ENCODE results near the gene SH3BGRL3.
"Not testable (repeated sequence)": the region's sequence is repeated elsewhere in the genome, so short reads cannot be mapped to it uniquely, and the experiment has no call there.

The SH3BGRL3 gene

DNA sequence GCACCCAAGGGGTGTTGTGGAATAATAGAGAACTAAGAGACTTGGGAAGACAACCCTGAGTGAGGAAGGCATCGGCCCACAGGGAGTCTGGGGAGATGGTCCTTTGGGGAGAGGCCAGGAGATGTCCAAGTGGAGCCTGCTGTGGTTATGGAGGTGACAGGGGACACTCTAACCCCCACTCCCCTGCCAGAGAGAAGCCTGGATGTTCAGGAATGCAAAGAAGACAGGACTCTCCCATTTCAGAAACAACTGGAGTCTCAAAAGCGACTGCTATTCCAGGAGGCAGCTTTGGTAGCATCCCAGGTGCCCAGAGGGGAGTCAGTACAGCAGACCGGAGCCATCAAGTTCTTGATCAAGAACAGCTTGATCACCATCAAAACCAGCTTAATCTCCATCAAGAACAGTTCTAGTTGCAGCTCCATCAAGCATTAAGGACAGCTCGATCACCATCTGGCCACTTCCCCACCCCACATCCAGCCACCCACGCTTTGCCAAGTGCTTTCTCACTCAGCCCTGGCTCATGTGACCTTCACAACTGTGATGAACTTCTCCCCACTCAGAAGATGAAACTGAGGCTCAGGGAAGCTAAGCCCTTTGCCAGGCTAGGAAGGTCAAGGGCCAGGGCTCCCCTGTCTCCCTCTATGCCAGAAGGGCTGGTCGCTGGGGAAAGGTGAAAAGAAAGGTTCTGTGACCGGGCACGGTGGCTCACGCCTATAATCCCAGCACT is 38.6 kb downstream of the SH3BGRL3 start:
- FAIRE-seq, result no peak

DNA sequence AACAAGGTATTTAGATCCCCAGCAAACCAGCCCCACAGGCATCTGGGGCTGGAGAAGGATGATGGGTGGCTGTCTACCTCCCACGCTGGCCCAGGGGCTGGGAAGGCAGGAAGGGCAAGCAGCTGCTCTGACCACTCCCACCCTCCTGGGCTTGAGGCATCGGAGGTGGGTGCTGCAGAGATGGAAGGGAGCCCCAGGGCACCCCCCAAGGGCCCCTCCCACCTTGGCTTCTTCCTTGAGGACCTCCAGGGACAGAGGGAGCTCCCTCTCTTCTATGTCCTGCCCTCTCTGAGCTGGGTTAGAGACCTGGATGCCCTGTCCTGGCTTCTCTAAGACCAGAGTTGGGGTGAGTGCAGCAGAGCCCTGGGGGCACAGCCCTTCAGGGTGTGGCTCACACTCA is 41.0 kb downstream of the SH3BGRL3 start:
- FAIRE-seq, result no peak

DNA sequence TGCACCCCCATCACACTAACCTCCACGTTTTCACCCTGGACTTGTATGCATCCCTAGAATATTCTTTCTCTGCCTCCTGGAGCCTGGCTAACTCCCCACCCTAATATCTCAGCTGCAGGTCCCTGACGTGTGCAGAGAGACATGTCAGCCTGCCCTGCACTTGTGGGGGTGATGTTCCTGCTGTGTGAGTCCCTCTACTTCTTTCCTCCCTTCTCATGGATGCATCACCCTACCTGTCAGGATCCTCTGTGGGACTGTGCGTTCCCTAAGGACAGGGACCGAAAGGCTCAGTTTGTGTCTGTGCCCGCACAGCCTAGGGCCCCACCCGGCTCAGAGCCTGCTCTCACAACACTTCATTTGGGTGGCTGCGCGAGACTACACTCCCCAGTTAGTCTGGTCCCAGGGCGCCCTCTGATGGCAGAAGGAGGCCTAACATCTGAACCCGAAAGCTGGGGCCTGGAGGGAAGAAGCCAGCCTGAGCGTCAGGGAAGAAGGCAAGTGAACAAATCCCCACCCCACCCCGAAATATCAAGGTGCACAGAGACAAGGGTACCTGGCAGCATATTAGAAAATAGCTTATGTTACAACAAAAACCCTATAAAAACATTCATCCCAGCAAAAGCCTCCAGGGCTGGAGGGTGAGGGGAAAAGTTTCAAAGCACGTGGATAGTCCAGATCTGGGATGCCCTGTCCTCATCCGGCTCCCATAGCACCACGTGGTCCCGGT is 41.6 kb downstream of the SH3BGRL3 start:
- FAIRE-seq, result no peak

DNA sequence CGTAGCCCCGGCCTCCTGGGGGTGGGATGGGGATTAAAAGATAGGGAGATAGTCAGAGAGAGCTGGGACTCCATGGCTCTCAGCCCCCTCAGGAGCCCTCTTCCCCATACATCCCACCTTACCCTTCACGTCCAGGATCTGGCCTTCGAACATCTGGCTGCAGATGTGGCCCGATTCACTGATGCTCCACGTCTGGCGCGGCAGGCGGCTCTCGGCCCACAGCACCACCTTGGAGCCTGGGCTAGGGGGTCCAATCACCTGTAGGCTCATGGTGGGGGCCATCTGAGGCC is 42.1 kb downstream of the SH3BGRL3 start:
- FAIRE-seq, result no peak

DNA sequence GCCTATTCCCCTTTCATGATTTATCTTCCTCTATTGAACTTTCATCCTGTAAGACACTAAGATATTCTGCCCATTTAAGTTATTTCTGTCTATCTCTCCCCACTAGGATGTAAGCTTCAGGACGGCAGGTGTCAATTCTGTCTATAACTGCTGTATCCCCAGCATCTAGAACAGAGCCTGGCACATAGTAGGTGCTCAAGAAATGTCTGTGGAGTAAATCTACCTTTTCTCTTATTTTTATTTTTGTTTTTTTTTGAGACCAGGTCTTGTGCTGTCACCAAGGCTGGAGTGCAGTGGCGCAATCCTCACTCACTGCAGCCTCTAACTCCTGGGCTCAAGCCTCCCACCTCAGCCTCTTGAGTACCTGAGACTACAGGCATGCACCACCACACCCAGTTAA is 43.5 kb downstream of the SH3BGRL3 start:
- FAIRE-seq, result no peak

DNA sequence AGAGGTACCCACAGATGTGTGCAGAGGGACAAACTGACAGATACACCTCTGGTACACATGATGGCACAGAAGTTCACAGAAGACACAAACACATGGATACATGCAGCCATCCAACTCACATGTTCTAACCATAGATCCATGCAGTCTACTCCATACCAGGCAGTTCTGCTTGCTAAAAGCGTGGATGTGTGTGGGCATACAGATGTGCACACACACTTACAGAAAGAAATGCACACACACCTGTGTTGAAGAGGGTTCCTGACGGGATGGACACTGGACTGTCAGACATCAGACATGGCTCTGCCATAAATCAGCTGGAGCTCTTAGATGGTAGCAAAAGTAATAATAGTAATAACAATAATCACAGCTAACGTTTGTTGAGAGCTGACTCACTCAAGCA is 44.7 kb downstream of the SH3BGRL3 start:
- no peak for FAIRE-seq

DNA sequence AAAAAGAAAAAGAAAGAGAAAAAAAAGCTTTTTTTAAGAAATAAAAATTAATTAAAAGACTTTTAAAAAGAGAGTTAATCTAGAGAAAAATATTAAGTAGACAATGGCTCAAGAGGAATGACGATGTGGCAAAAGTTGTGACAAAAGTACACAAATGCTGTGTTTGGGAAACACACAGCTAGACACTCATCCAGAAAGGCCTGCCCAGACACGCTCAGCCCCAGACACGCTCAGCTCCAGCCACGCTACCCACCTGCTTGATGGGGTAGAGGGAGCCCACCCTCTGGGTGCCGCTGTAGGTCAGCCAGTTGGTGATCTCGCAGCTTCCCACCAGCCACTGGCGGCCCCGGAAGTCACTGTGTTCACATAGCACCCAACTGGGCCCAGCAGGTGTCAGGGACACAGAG is 48.1 kb downstream of the SH3BGRL3 start:
- no peak for FAIRE-seq

DNA sequence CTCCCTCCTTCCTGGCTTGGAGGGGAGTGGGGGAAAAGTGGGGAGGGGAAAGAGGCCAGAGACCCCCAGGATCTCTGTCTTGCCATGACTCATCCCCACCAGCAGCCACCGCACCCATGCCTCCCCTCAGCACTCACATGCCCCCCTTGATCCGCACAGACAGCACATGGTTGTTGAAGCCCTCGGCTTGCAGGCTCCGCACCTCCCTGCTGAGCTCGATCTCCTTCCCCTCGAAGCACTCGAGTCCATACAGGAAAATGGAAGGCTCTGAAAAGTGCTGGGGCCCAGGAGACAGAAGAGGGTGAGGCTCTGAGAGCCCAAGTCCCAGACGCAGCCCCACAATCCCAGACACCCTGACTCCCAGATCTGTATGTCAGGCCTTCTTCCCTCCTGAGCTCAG is 48.7 kb downstream of the SH3BGRL3 start:
- no peak for FAIRE-seq

DNA sequence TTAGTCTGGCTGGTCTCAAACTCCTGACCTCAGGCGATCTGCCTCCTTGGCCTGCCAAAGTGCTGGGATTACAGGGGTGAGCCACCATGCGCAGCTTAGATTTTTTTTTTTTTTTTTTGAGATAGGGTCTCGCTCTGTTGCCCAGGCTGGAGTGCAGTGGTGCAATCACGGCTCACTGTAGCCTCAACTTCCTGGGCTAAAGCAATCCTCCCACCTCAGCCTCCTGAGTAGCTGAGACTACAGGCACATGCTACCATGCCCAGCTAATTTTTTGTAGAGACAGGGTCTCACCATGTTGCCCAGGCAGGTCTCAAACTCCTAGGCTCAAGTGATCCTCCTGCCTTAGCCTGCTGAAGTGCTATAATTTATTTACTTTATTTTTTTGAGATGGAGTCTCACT is 49.5 kb downstream of the SH3BGRL3 start:
- FAIRE-seq, result not testable (repeated sequence)

DNA sequence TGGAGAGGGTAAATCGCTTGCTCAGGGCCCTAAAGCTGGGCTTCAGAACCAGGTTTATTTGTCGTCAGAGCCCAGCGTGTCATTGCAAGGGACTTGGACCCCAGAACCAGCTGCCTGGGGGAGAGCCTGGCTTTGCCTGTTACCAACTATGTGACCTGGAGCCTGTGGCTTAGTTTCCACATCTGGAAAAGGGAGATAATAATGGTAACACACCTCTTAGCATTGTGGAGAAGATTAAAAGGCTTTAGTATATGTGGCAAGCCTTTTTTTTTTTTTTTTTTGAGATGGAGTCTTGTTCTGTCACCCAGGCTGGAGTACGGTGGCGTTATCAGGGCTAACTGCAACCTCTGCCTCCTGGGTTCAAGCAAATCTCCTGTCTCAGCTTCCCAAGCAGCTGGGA is 50.4 kb downstream of the SH3BGRL3 start:
- no peak for FAIRE-seq

Data from colon (tissue), 2 donors.